ENCODE measurements around the gene MINPP1. TPM values are rescaled to one million over a fixed set of nuclear protein-coding genes. Genes with fewer than 3 reads are reported as not detected.

The MINPP1 gene
- total RNA-seq, 1 experiment from 2014 or later, result 12.2 TPM

DNA sequence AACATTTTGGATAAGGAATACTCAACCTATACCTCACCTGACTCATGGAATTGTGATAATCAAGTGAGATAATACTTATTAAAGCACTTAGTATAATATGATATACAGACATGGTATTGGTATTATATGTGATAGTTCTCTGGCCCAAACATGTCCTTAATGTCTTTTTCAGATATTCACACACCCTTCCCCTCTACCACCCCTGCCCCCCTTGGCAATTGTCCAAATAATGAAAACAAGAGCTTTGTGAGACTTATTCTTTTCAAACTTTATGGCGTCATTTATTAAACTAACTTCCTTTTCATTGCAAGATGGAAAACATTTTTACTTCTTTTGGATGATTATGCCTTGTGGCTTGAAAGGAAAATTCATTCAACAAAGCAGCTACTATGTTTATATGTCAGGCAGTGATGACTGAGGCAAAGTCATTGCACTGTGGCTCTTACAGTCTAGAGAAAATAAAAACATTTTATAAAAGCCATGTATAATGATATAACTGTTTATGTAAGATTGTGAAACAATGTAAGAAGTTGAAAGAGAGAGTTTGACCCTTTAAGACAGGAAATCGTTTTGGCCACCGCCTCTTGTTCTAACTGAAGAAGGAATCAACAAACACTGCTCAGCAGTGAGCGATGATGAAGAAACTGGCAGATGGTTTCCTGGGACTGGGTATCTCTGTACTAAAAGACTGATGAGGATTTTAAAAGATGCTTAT lies 27.4 kb downstream of the MINPP1 start:
- Histone ChIP-seq H2AFZ (ENCODE audit: low read length) (no peak overlapping the region), H3K9ac (ENCODE audit: low read length) (no peak overlapping the region), H3K9me2 (replicated peaks; ENCODE audit: insufficient read depth, low read length) (no peaks in the 10 kb centered on the region), H3K27ac (ENCODE audit: low read length) (no peak overlapping the region), H3K79me2 (ENCODE audit: low read length) (peaks cover 15% of the 10 kb centered on the region), H4K20me1 (ENCODE audit: insufficient read depth, low read depth, low read length) (no peaks in the 10 kb centered on the region), H3K36me3 (ENCODE audit: insufficient read depth, low read length) (0 out of 2 replicates have a peak, but pooled peaks cover 2% of the 10 kb centered on the region), H3K9me3 (ENCODE audit: low read length) (no peaks in the 10 kb centered on the region), H3K4me1 (ENCODE audit: low read length) (no peaks in the 10 kb centered on the region), H3K27me3 (ENCODE audit: low read length) (no peaks in the 10 kb centered on the region), H3K4me3 (ENCODE audit: low read length) (no peak overlapping the region), H3K4me2 (ENCODE audit: low read depth, low read length, poor library complexity, severe bottlenecking) (no peak overlapping the region)
- no peak for DNase-seq

DNA sequence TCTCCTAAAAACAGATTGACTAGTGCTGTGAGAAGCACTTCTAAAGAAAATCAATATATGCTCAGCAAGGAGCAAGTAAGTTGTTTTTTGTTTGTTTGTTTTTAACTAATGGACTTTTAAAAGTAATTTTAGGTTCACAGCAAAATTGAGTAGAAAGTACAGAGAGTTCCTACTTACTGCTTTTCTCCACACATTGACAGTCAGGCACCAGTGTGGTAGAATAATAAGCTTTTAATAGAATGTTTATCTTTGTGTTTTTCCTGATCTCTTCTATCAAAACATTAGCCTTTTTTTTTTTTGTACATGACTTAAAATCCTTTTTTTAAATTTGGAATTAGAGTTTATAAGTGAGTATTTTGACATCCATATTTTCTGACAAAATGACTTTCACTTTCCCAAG lies 28.0 kb downstream of the MINPP1 start:
- no peak overlapping the region for H3K27ac ChIP-seq (ENCODE audit: low read length)
- H3K4me3 ChIP-seq (ENCODE audit: low read length), result no peak overlapping the region
- DNase-seq, result no peak
- peaks cover 15% of the 10 kb centered on the region for H3K79me2 ChIP-seq (ENCODE audit: low read length)
- H3K36me3 ChIP-seq (ENCODE audit: insufficient read depth, low read length), result 0 out of 2 replicates have a peak, but pooled peaks cover 2% of the 10 kb centered on the region
- H3K9me3 ChIP-seq (ENCODE audit: low read length), result no peaks in the 10 kb centered on the region
- no peaks in the 10 kb centered on the region for H3K9me2 ChIP-seq (replicated peaks; ENCODE audit: insufficient read depth, low read length)
- H3K4me2 ChIP-seq (ENCODE audit: low read depth, low read length, poor library complexity, severe bottlenecking), result no peak overlapping the region
- H3K9ac ChIP-seq (ENCODE audit: low read length), result no peak overlapping the region
- H4K20me1 ChIP-seq (ENCODE audit: insufficient read depth, low read depth, low read length), result no peaks in the 10 kb centered on the region
- H3K27me3 ChIP-seq (ENCODE audit: low read length), result no peaks in the 10 kb centered on the region
- no peaks in the 10 kb centered on the region for H3K4me1 ChIP-seq (ENCODE audit: low read length)
- no peak overlapping the region for H2AFZ ChIP-seq (ENCODE audit: low read length)

DNA sequence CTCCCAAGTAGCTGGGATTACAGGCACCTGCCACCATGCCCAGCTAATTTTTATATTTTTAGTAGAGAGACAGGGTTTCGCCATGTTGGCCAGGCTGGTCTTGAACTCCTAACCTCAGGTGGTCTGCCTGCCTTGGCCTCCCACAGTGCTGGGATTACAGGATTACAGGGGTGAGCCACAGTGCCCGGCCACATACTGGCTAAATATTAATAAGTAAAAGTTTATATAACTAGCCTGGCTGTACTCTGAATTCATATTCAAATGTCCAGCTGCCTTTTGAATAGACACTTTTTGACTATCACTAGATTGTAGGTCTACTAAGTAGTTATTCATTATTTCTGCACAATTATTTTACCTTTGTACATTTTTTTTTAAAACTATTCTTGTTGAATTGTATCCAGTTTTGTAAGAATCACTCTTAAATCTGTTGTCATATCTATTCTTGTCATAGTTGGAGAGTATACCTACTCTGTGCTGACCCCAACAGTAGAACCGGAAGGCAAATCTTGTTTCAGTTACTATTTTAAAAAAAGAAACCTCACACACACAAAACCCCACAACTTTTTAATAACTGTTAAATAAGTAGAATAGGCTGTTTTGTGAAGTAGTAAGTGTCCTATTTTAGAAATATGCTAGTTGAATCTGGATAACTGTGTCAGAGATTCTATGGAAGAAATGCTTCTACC lies 29.6 kb downstream of the MINPP1 start:
- H3K27ac ChIP-seq (ENCODE audit: low read length), result no peak overlapping the region
- H3K27me3 ChIP-seq (ENCODE audit: low read length), result no peaks in the 10 kb centered on the region
- no peaks in the 10 kb centered on the region for H3K9me3 ChIP-seq (ENCODE audit: low read length)
- H3K9me2 ChIP-seq (replicated peaks; ENCODE audit: insufficient read depth, low read length), result no peaks in the 10 kb centered on the region
- no peak overlapping the region for H2AFZ ChIP-seq (ENCODE audit: low read length)
- no peak for DNase-seq
- no peaks in the 10 kb centered on the region for H3K4me1 ChIP-seq (ENCODE audit: low read length)
- 0 out of 2 replicates have a peak, but pooled peaks cover 2% of the 10 kb centered on the region for H3K36me3 ChIP-seq (ENCODE audit: insufficient read depth, low read length)
- H4K20me1 ChIP-seq (ENCODE audit: insufficient read depth, low read depth, low read length), result no peaks in the 10 kb centered on the region
- no peak overlapping the region for H3K4me2 ChIP-seq (ENCODE audit: low read depth, low read length, poor library complexity, severe bottlenecking)
- peaks cover 24% of the 10 kb centered on the region for H3K79me2 ChIP-seq (ENCODE audit: low read length)
- H3K4me3 ChIP-seq (ENCODE audit: low read length), result no peak overlapping the region
- H3K9ac ChIP-seq (ENCODE audit: low read length), result no peak overlapping the region

DNA sequence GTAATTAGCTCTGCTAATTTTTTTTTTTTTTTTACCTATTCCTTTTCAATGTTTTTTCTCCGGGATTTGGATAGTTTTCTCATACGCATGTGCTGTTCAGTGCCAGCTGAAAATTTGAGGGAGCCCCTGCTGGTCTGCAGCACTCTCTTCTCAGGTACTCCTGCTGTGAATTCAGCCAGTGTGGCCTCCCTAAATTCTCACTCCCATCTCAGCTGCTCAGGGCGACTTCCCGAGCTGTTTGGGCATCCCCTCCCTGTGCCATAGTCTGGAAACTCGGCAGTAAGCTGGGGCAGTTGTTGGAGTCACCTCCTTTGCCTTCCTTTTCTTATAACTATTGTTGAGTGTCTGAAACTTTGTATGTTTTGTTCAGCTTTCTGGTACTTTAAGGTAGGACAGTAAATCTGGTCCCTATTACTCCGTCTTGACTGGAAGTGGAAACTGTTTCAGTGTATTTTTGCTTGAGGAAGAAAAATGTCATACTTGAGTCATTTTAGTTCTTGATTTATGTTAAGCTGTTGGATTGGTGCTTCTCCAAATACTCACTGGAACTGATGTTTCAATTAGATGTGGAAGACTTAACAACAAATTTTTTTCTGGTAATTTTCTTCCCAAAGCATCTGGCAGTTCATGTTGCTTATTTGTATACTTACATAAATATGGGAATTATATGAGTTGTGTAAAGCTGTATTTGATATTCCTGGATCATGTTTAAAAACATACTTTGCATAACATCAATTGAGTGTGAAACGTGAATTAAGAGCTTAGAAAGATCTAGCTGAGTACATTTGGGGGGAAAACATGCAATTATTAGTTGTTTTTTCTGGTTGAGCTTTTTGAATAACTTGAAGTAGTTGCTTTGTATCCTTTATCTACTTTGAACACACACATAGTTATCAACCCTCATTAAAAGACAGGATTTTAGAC lies 33.7 kb downstream of the MINPP1 start:
- no peak overlapping the region for H3K4me2 ChIP-seq (ENCODE audit: low read depth, low read length, poor library complexity, severe bottlenecking)
- no peaks in the 10 kb centered on the region for H3K9me3 ChIP-seq (ENCODE audit: low read length)
- H3K36me3 ChIP-seq (ENCODE audit: insufficient read depth, low read length), result peaks cover 5% of the 10 kb centered on the region; the same call in 1 of the 2 replicates
- H3K9me2 ChIP-seq (replicated peaks; ENCODE audit: insufficient read depth, low read length), result no peaks in the 10 kb centered on the region
- H3K4me1 ChIP-seq (ENCODE audit: low read length), result no peaks in the 10 kb centered on the region
- no peak overlapping the region for H3K4me3 ChIP-seq (ENCODE audit: low read length)
- H3K27me3 ChIP-seq (ENCODE audit: low read length), result no peaks in the 10 kb centered on the region
- no peak overlapping the region for H3K9ac ChIP-seq (ENCODE audit: low read length)
- no peak for DNase-seq
- H3K79me2 ChIP-seq (ENCODE audit: low read length), result peaks cover 36% of the 10 kb centered on the region
- no peaks in the 10 kb centered on the region for H4K20me1 ChIP-seq (ENCODE audit: insufficient read depth, low read depth, low read length)
- no peak overlapping the region for H3K27ac ChIP-seq (ENCODE audit: low read length)
- no peak overlapping the region for H2AFZ ChIP-seq (ENCODE audit: low read length)

DNA sequence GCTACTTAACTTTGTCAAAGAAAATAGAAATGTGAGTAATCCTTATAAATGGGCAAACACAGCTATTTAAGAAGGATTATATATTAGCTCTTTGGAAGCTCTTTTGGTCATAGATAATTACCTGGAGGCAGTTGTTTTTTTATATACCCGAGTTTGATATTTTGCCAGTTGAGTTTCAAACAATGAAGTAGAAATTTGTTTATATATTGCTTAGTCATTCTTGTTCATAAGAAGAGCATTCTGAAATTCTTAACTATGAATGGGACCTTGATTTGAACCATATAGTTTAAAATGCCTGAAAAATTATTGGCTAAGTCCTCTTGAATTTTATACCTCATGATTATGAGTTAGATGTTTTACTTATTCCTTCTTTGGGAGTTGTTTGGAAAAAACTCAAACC lies 36.4 kb downstream of the MINPP1 start:
- H3K79me2 ChIP-seq (ENCODE audit: low read length), result peaks cover 27% of the 10 kb centered on the region; the same call in 1 of the 2 replicates
- H3K36me3 ChIP-seq (ENCODE audit: insufficient read depth, low read length), result peaks cover 3% of the 10 kb centered on the region; the same call in 1 of the 2 replicates
- no peak for DNase-seq
- H2AFZ ChIP-seq (ENCODE audit: low read length), result no peak overlapping the region
- H4K20me1 ChIP-seq (ENCODE audit: insufficient read depth, low read depth, low read length), result no peaks in the 10 kb centered on the region
- H3K9ac ChIP-seq (ENCODE audit: low read length), result no peak overlapping the region
- no peak overlapping the region for H3K4me2 ChIP-seq (ENCODE audit: low read depth, low read length, poor library complexity, severe bottlenecking)
- no peaks in the 10 kb centered on the region for H3K9me3 ChIP-seq (ENCODE audit: low read length)
- no peak overlapping the region for H3K27ac ChIP-seq (ENCODE audit: low read length)
- no peaks in the 10 kb centered on the region for H3K27me3 ChIP-seq (ENCODE audit: low read length)
- H3K4me3 ChIP-seq (ENCODE audit: low read length), result no peak overlapping the region
- H3K9me2 ChIP-seq (replicated peaks; ENCODE audit: insufficient read depth, low read length), result no peaks in the 10 kb centered on the region
- H3K4me1 ChIP-seq (ENCODE audit: low read length), result no peaks in the 10 kb centered on the region

DNA sequence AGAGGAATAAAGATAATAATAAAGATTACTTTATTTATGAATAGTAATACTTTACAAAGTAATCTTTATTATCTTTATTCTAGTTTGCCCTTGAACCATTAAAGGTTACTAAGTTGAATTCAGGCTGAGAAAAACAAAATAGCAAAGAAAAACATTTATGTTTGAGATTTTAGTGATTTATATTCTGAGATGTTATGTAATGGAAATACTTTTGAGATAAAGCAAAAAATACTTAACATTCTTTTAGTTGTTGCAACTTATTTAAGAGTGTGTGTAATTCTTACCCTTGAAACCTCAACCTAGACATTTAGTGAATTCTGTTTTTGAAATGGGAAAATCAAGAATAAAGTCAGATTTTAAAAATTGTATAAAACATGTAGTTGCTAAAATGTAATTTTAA lies 40.0 kb downstream of the MINPP1 start:
- H3K27me3 ChIP-seq (ENCODE audit: low read length), result no peaks in the 10 kb centered on the region
- H3K9me3 ChIP-seq (ENCODE audit: low read length), result no peaks in the 10 kb centered on the region
- no peak overlapping the region for H2AFZ ChIP-seq (ENCODE audit: low read length)
- H3K4me3 ChIP-seq (ENCODE audit: low read length), result no peak overlapping the region
- no peaks in the 10 kb centered on the region for H3K4me1 ChIP-seq (ENCODE audit: low read length)
- H3K79me2 ChIP-seq (ENCODE audit: low read length), result peaks cover 11% of the 10 kb centered on the region; the same call in 1 of the 2 replicates
- no peaks in the 10 kb centered on the region for H3K9me2 ChIP-seq (replicated peaks; ENCODE audit: insufficient read depth, low read length)
- no peak for DNase-seq
- H3K4me2 ChIP-seq (ENCODE audit: low read depth, low read length, poor library complexity, severe bottlenecking), result no peak overlapping the region
- peaks cover 3% of the 10 kb centered on the region for H3K36me3 ChIP-seq (ENCODE audit: insufficient read depth, low read length)
- H3K9ac ChIP-seq (ENCODE audit: low read length), result no peak overlapping the region
- no peak overlapping the region for H3K27ac ChIP-seq (ENCODE audit: low read length)
- no peaks in the 10 kb centered on the region for H4K20me1 ChIP-seq (ENCODE audit: insufficient read depth, low read depth, low read length)

DNA sequence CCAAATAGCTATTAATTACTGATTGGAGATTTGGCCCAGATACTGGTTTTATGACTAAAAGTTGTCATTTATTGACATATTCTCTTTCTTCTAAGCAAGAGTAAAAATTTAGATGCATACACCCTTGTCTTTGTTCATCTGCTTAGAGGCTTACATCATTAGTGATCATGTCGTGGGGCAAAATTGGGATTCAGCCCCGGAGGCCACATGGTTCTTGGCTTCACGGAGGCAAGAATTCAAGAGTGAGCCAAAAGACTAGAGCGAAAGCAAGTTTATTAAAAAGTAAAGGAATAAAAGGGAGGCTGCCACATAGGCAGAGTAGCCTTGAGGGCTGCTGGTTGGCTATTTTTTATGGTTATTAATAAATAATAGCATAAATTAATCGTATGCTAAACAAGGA lies 41.1 kb downstream of the MINPP1 start:
- Histone ChIP-seq H3K9ac (ENCODE audit: low read length) (no peak overlapping the region), H2AFZ (ENCODE audit: low read length) (no peak overlapping the region), H3K4me2 (ENCODE audit: low read depth, low read length, poor library complexity, severe bottlenecking) (no peak overlapping the region), H4K20me1 (ENCODE audit: insufficient read depth, low read depth, low read length) (no peaks in the 10 kb centered on the region), H3K9me2 (replicated peaks; ENCODE audit: insufficient read depth, low read length) (no peaks in the 10 kb centered on the region), H3K79me2 (ENCODE audit: low read length) (peaks cover 5% of the 10 kb centered on the region; the same call in 1 of the 2 replicates), H3K4me1 (ENCODE audit: low read length) (no peaks in the 10 kb centered on the region), H3K9me3 (ENCODE audit: low read length) (no peaks in the 10 kb centered on the region), H3K4me3 (ENCODE audit: low read length) (no peak overlapping the region), H3K36me3 (ENCODE audit: insufficient read depth, low read length) (peaks cover 3% of the 10 kb centered on the region), H3K27me3 (ENCODE audit: low read length) (no peaks in the 10 kb centered on the region), H3K27ac (ENCODE audit: low read length) (no peak overlapping the region)
- no peak for DNase-seq

DNA sequence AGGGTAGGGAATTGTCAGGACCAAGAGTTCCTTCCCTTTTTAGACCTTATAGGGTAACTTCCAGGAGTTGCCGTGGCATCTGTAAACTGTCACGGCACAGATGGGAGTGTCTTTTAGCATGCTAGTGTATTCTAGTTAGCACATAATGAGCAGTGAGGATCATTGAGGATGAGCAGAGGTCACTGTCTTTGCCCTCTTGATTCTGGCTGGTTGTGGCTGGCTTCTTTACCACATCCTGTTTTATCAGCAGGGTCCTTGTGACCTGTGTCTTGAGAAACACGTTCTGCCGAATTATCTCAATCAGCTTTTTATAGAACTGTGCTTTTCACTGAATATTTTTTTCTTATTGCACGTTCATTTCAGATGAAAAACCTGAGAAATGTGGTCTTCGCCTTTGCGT lies 41.5 kb downstream of the MINPP1 start:
- no peak for DNase-seq
- H3K4me1 ChIP-seq (ENCODE audit: low read length), result no peaks in the 10 kb centered on the region

More for the DNA sequence above, 41.5 kb downstream of the MINPP1 start:
- no peak overlapping the region for H3K27ac ChIP-seq (ENCODE audit: low read length)
- H3K27me3 ChIP-seq (ENCODE audit: low read length), result no peaks in the 10 kb centered on the region
- no peaks in the 10 kb centered on the region for H3K9me2 ChIP-seq (replicated peaks; ENCODE audit: insufficient read depth, low read length)
- H3K4me2 ChIP-seq (ENCODE audit: low read depth, low read length, poor library complexity, severe bottlenecking), result no peak overlapping the region
- H3K36me3 ChIP-seq (ENCODE audit: insufficient read depth, low read length), result peaks cover 3% of the 10 kb centered on the region
- no peaks in the 10 kb centered on the region for H3K9me3 ChIP-seq (ENCODE audit: low read length)
- no peaks in the 10 kb centered on the region for H4K20me1 ChIP-seq (ENCODE audit: insufficient read depth, low read depth, low read length)
- no peak overlapping the region for H3K9ac ChIP-seq (ENCODE audit: low read length)
- no peak overlapping the region for H2AFZ ChIP-seq (ENCODE audit: low read length)
- H3K4me3 ChIP-seq (ENCODE audit: low read length), result no peak overlapping the region
- 0 out of 2 replicates have a peak, but pooled peaks cover 2% of the 10 kb centered on the region for H3K79me2 ChIP-seq (ENCODE audit: low read length)
